HUES64 (cell line): ENCODE results near the gene OTULIN.
A peak's percentile ranks its signal among the peaks of the same experiment; 100 is the strongest.

Experiments used
- H3K27ac ChIP-seq: 2 replicates; pipeline ENCODE4 v1.7.0; 2013; ENCODE audit warnings: low read depth, low read length, inconsistent platforms
- H3K27me3 ChIP-seq: 2 replicates; pipeline ENCODE4 v1.6.1; 2013; ENCODE audit warnings: mild to moderate bottlenecking, low read length; ENCODE audit not compliant: insufficient read depth
- H3K36me3 ChIP-seq: 2 replicates; pipeline ENCODE4 v1.6.1; 2013; ENCODE audit warnings: mild to moderate bottlenecking, low read length; ENCODE audit not compliant: insufficient read depth
- H3K4me1 ChIP-seq: 2 replicates; pipeline ENCODE4 v1.6.1; 2013; ENCODE audit warnings: mild to moderate bottlenecking, low read length, moderate library complexity; ENCODE audit not compliant: insufficient read depth
- H3K4me3 ChIP-seq: 2 replicates; pipeline ENCODE4 v1.5.1; 2013; ENCODE audit warnings: mild to moderate bottlenecking, low read length, moderate library complexity
- H3K9ac ChIP-seq: 2 replicates; pipeline ENCODE4 v1.6.1; 2013; ENCODE audit warnings: mild to moderate bottlenecking, low read depth, low read length
- H3K9me3 ChIP-seq: 2 replicates; pipeline ENCODE4 v1.6.1; 2013; ENCODE audit warnings: low read depth, low read length; ENCODE audit not compliant: insufficient read depth
- WGBS: fragments of 150-250, 120-280 bp; methylation state at CpG from one replicate; pipeline ENCODE4 v1.1.7; 2013; ENCODE audit warnings: missing lambda C conversion rate; 5-methylcytosine and 5-hydroxymethylcytosine counted together

Gene OTULIN

GRCh38 chr5:14656898-14657297, 7.6 kb upstream of the OTULIN start:
- no peaks in the 10 kb centered on the region for H3K4me1 ChIP-seq
- H3K9ac ChIP-seq, result no peak overlapping the region
- H3K4me3 ChIP-seq, result no peak overlapping the region
- H3K27me3 ChIP-seq, result no peaks in the 10 kb centered on the region
- H3K36me3 ChIP-seq, result no peaks in the 10 kb centered on the region
- no peak overlapping the region for H3K27ac ChIP-seq
- WGBS, result no CpG with 5 or more reads among the region's 2 CpGs
- no peaks in the 10 kb centered on the region for H3K9me3 ChIP-seq

- 89% methylated on average over 3 of the region's 3 CpGs for WGBS
- peaks cover 6% of the 10 kb centered on the region; the same call in 1 of the 2 replicates for H3K4me1 ChIP-seq
- H3K36me3 ChIP-seq, result no peaks in the 10 kb centered on the region
- no peak overlapping the region for H3K4me3 ChIP-seq
- H3K27ac ChIP-seq, result no peak overlapping the region
- no peaks in the 10 kb centered on the region for H3K9me3 ChIP-seq
- H3K27me3 ChIP-seq, result peaks cover 17% of the 10 kb centered on the region
- no peak overlapping the region for H3K9ac ChIP-seq
Observed at GRCh38 chr5:14659821-14660607, 4.5 kb upstream of the OTULIN start.

GRCh38 chr5:14660833-14661232, 3.7 kb upstream of the OTULIN start:
- no peaks in the 10 kb centered on the region for H3K36me3 ChIP-seq
- H3K9me3 ChIP-seq, result no peaks in the 10 kb centered on the region
- peaks cover 25% of the 10 kb centered on the region for H3K27me3 ChIP-seq
- H3K4me3 ChIP-seq, result no peak overlapping the region
- no peak overlapping the region for H3K27ac ChIP-seq
- peaks cover 12% of the 10 kb centered on the region for H3K4me1 ChIP-seq
- no peak overlapping the region for H3K9ac ChIP-seq
- 90% methylated on average over 2 of the region's 2 CpGs for WGBS

GRCh38 chr5:14662721-14663260, 1.7 kb upstream of the OTULIN start:
- Histone ChIP-seq H3K4me1 (peaks cover 13% of the 10 kb centered on the region), H3K4me3 (no peak overlapping the region), H3K27me3 (peaks cover 30% of the 10 kb centered on the region), H3K27ac (no peak overlapping the region), H3K9ac (no peak overlapping the region), H3K9me3 (no peaks in the 10 kb centered on the region), H3K36me3 (no peaks in the 10 kb centered on the region)
- 95% methylated on average over 7 of the region's 7 CpGs for WGBS

- H3K4me1 ChIP-seq, result peaks cover 13% of the 10 kb centered on the region
- 10% methylated on average over 24 of the region's 24 CpGs for WGBS
- H3K9ac ChIP-seq, result peak overlapping the region; percentile 42
- H3K36me3 ChIP-seq, result peaks cover 5% of the 10 kb centered on the region; the same call in 1 of the 2 replicates
- no peak overlapping the region for H3K27ac ChIP-seq
- H3K4me3 ChIP-seq, result peak overlapping the region; percentile 56
- peaks cover 30% of the 10 kb centered on the region for H3K27me3 ChIP-seq
- H3K9me3 ChIP-seq, result no peaks in the 10 kb centered on the region
Observed at GRCh38 chr5:14663734-14664269, 716 bp upstream of the OTULIN start.

GRCh38 chr5:14665101-14665822, 744 bp downstream of the OTULIN start:
- Histone ChIP-seq H3K4me3 (peak overlapping the region; percentile 56), H3K4me1 (peaks cover 18% of the 10 kb centered on the region), H3K9ac (peak overlapping the region; percentile 42), H3K27ac (no peak overlapping the region), H3K27me3 (peaks cover 30% of the 10 kb centered on the region), H3K9me3 (no peaks in the 10 kb centered on the region), H3K36me3 (peaks cover 5% of the 10 kb centered on the region; the same call in 1 of the 2 replicates)
- WGBS, result 10% methylated on average over 21 of the region's 21 CpGs

GRCh38 chr5:14665949-14666348, 1.4 kb downstream of the OTULIN start:
- H3K4me3 ChIP-seq, result peak overlapping the region; percentile 56; the same call in 1 of the 2 replicates
- peaks cover 5% of the 10 kb centered on the region; the same call in 1 of the 2 replicates for H3K36me3 ChIP-seq
- no peaks in the 10 kb centered on the region for H3K9me3 ChIP-seq
- 46% methylated on average over 7 of the region's 7 CpGs for WGBS
- H3K27me3 ChIP-seq, result peaks cover 30% of the 10 kb centered on the region
- H3K9ac ChIP-seq, result no peak overlapping the region
- no peak overlapping the region for H3K27ac ChIP-seq
- H3K4me1 ChIP-seq, result peaks cover 18% of the 10 kb centered on the region

GRCh38 chr5:14666357-14666756, 1.8 kb downstream of the OTULIN start:
- Histone ChIP-seq H3K9ac (no peak overlapping the region), H3K36me3 (peaks cover 5% of the 10 kb centered on the region; the same call in 1 of the 2 replicates), H3K27ac (no peak overlapping the region), H3K4me1 (peaks cover 18% of the 10 kb centered on the region), H3K27me3 (peaks cover 30% of the 10 kb centered on the region), H3K4me3 (no peak overlapping the region), H3K9me3 (no peaks in the 10 kb centered on the region)
- WGBS, result no CpG with 5 or more reads among the region's 2 CpGs

GRCh38 chr5:14667290-14667689, 2.8 kb downstream of the OTULIN start:
- H3K27me3 ChIP-seq, result peaks cover 30% of the 10 kb centered on the region
- no peak overlapping the region for H3K27ac ChIP-seq
- WGBS, result 96% methylated on average over 8 of the region's 8 CpGs
- H3K4me1 ChIP-seq, result peaks cover 18% of the 10 kb centered on the region
- H3K9ac ChIP-seq, result no peak overlapping the region
- no peaks in the 10 kb centered on the region for H3K9me3 ChIP-seq
- no peak overlapping the region for H3K4me3 ChIP-seq
- peaks cover 5% of the 10 kb centered on the region; the same call in 1 of the 2 replicates for H3K36me3 ChIP-seq

GRCh38 chr5:14667770-14668169, 3.3 kb downstream of the OTULIN start:
- 93% methylated on average over 1 of the region's 1 CpG for WGBS
- no peaks in the 10 kb centered on the region for H3K9me3 ChIP-seq
- no peak overlapping the region for H3K27ac ChIP-seq
- no peak overlapping the region for H3K4me3 ChIP-seq
- peaks cover 5% of the 10 kb centered on the region; the same call in 1 of the 2 replicates for H3K36me3 ChIP-seq
- no peak overlapping the region for H3K9ac ChIP-seq
- H3K4me1 ChIP-seq, result peaks cover 22% of the 10 kb centered on the region
- H3K27me3 ChIP-seq, result peaks cover 26% of the 10 kb centered on the region

GRCh38 chr5:14668181-14668591, 3.7 kb downstream of the OTULIN start:
- no peak overlapping the region for H3K4me3 ChIP-seq
- no peaks in the 10 kb centered on the region for H3K9me3 ChIP-seq
- peaks cover 22% of the 10 kb centered on the region for H3K27me3 ChIP-seq
- peaks cover 5% of the 10 kb centered on the region; the same call in 1 of the 2 replicates for H3K36me3 ChIP-seq
- H3K4me1 ChIP-seq, result peaks cover 26% of the 10 kb centered on the region
- H3K27ac ChIP-seq, result no peak overlapping the region
- H3K9ac ChIP-seq, result no peak overlapping the region
- 96% methylated on average over 5 of the region's 5 CpGs for WGBS
